Regular cardiac myocyte (primary cell): ENCODE measurements around the gene CDK2AP2. TPM values are rescaled to one million over a fixed set of nuclear protein-coding genes. Genes with fewer than 3 reads are reported as not detected.

Experiments
- total RNA-seq: library from RNA; depleted of rRNA; stranded (reverse); fragments of >200 nt; gene quantifications from 2 replicates; pipeline ENCODE4 v1.2.3, GENCODE V29; 2014

CDK2AP2 gene
- total RNA-seq: 16.6 and 20.9 TPM in 2 replicates

GRCh38 chr11:67507864-67508485 is at the start of gene CDK2AP2:
TSS of gene CDK2AP2 (minus strand) at chr11:67508162. CDS start at chr11:67508082, 80 bp downstream.

GRCh38 chr11:67522844-67523555 is 15.0 kb upstream of the CDK2AP2 start, which contains the start of gene CABP2:
TSS of gene CABP2 (minus strand) at chr11:67523446. CDS start at chr11:67523326, 120 bp downstream.

GRCh38 chr11:67504950-67505581 is 2.9 kb downstream of the CDK2AP2 start, which contains the start of gene PITPNM1:
TSS of gene PITPNM1 (minus strand) at chr11:67505363. CDS start at chr11:67504180, 1,183 bp downstream.

GRCh38 chr11:67482827-67483798 is 24.8 kb downstream of the CDK2AP2 start, which contains the start of gene AIP:
TSS of gene AIP (plus strand) at chr11:67483026. CDS start at chr11:67483159, 133 bp downstream.

GRCh38 chr11:67468759-67469507 is 39.0 kb downstream of the CDK2AP2 start, which contains the start of gene TMEM134:
TSS of gene TMEM134 (minus strand) at chr11:67469251. CDS start at chr11:67469192, 59 bp downstream.

Other genes starting within 250 kb of the CDK2AP2 start
- 24.0 and 41.6 TPM in 2 replicates for gene GRK2, start 241.7 kb downstream of the CDK2AP2 start, total RNA-seq
- 33.3 and 33.7 TPM in 2 replicates for gene ANKRD13D, start 218.9 kb downstream of the CDK2AP2 start, total RNA-seq
- gene SSH3, start 204.6 kb downstream of the CDK2AP2 start, total RNA-seq: 5.6 and 14.9 TPM in 2 replicates
- 58.6 and 74.8 TPM in 2 replicates for gene POLD4, start 154.6 kb downstream of the CDK2AP2 start, total RNA-seq
- 3.4 and 7.1 TPM in 2 replicates for gene CLCF1, start 134.6 kb downstream of the CDK2AP2 start, total RNA-seq
- gene RAD9A, start 116.2 kb downstream of the CDK2AP2 start, total RNA-seq: 3.3 and 6.2 TPM in 2 replicates
- gene PPP1CA, start 106.3 kb downstream of the CDK2AP2 start, total RNA-seq: 87.7 and 243 TPM in 2 replicates
- gene TBC1D10C, start 104.1 kb downstream of the CDK2AP2 start, total RNA-seq: not detected in 2 replicates
- 0.19 and 0.28 TPM in 2 replicates for gene CARNS1, start 92.5 kb downstream of the CDK2AP2 start, total RNA-seq
- 29.6 and 50.6 TPM in 2 replicates for gene RPS6KB2, start 79.7 kb downstream of the CDK2AP2 start, total RNA-seq
- gene PTPRCAP, start 70.5 kb downstream of the CDK2AP2 start, total RNA-seq: 0.19 and 0.28 TPM in 2 replicates
- 90.7 and 149 TPM in 2 replicates for gene CORO1B, start 64.7 kb downstream of the CDK2AP2 start, total RNA-seq
- not detected in 2 replicates for gene GPR152, start 55.4 kb downstream of the CDK2AP2 start, total RNA-seq
- gene CABP4, start 52.8 kb downstream of the CDK2AP2 start, total RNA-seq: 0.28 and 0.38 TPM in 2 replicates
- 20.3 and 30.7 TPM in 2 replicates for gene TMEM134, start 38.9 kb downstream of the CDK2AP2 start, total RNA-seq
- gene AIP, start 25.1 kb downstream of the CDK2AP2 start, total RNA-seq: 69.1 and 75.7 TPM in 2 replicates
- gene PITPNM1, start 2.8 kb downstream of the CDK2AP2 start, total RNA-seq: 16.1 and 18.3 TPM in 2 replicates
- gene CABP2, start 15.3 kb upstream of the CDK2AP2 start, total RNA-seq: not detected in 2 replicates
- 709 and 1,193 TPM in 2 replicates for gene GSTP1, start 75.7 kb upstream of the CDK2AP2 start, total RNA-seq
- 142 and 188 TPM in 2 replicates for gene NDUFV1, start 98.8 kb upstream of the CDK2AP2 start, total RNA-seq
- gene NUDT8, start 121.8 kb upstream of the CDK2AP2 start, total RNA-seq: 2.5 and 8.8 TPM in 2 replicates
- not detected in 2 replicates for gene TBX10, start 131.6 kb upstream of the CDK2AP2 start, total RNA-seq
- not detected in 2 replicates for gene ACY3, start 142.6 kb upstream of the CDK2AP2 start, total RNA-seq
- not detected in 2 replicates for gene ALDH3B2, start 166.5 kb upstream of the CDK2AP2 start, total RNA-seq